H9 (cell line): ENCODE data around the gene SLC23A2. TPM values are rescaled to one million over a fixed set of nuclear protein-coding genes. Genes with fewer than 3 reads are reported as not detected.

ENCODE experiments used
- DNase-seq: peaks from one replicate; pipeline ENCODE4 v3.0.0-alpha.2; 2017
- H2AFZ ChIP-seq: one replicate; pipeline ENCODE4 v1.6.1; 2013; ENCODE audit warnings: mild to moderate bottlenecking, low read length, control low read depth, moderate library complexity
- H2AK5ac ChIP-seq: 2 replicates; pipeline ENCODE4 v1.6.1; 2013; ENCODE audit warnings: low read length, control low read depth, mixed read lengths; ENCODE audit not compliant: insufficient read length
- H2BK120ac ChIP-seq: one replicate; pipeline ENCODE4 v1.6.1; 2013; ENCODE audit warnings: low read depth, mild to moderate bottlenecking, low read length, control low read depth, inconsistent platforms; ENCODE audit not compliant: poor library complexity, severe bottlenecking
- H2BK12ac ChIP-seq: 2 replicates; pipeline ENCODE4 v1.6.1; 2013; ENCODE audit warnings: low read length, control low read depth, mixed read lengths, low read depth; ENCODE audit not compliant: insufficient read length
- H2BK15ac ChIP-seq: 2 replicates; pipeline ENCODE4 v1.6.1; 2013; ENCODE audit warnings: low read depth, low read length, control low read depth
- H2BK20ac ChIP-seq: one replicate; pipeline ENCODE4 v1.6.1; 2013; ENCODE audit warnings: low read depth, mild to moderate bottlenecking, low read length, control low read depth, inconsistent platforms; ENCODE audit not compliant: poor library complexity, severe bottlenecking
- H2BK5ac ChIP-seq: 2 replicates; pipeline ENCODE4 v1.6.1; 2013; ENCODE audit warnings: low read length, control low read depth, mixed read lengths; ENCODE audit not compliant: insufficient read length
- H3K14ac ChIP-seq: 2 replicates; pipeline ENCODE4 v1.6.1; 2013; ENCODE audit warnings: low read length, control low read depth; ENCODE audit not compliant: insufficient read depth
- H3K18ac ChIP-seq: 2 replicates; pipeline ENCODE4 v1.6.1; 2013; ENCODE audit warnings: low read depth, mild to moderate bottlenecking, mixed read lengths, low read length, control low read depth; ENCODE audit not compliant: insufficient read length
- H3K23ac ChIP-seq: 2 replicates; pipeline ENCODE4 v1.6.1; 2013; ENCODE audit warnings: low read length, control low read depth, mixed read lengths, low read depth; ENCODE audit not compliant: insufficient read length
- H3K23me2 ChIP-seq: 2 replicates; pipeline ENCODE4 v1.6.1; 2013; ENCODE audit warnings: low read depth, mild to moderate bottlenecking, mixed read lengths, low read length, control low read depth; ENCODE audit not compliant: insufficient read length, poor library complexity, severe bottlenecking
- H3K27ac ChIP-seq: 2 replicates; pipeline ENCODE4 v1.5.1; 2013; ENCODE audit warnings: low read length, control low read depth, mixed read lengths, low read depth; ENCODE audit not compliant: insufficient read length
- H3K27me3 ChIP-seq: 2 replicates; pipeline ENCODE4 v1.6.1; 2013; ENCODE audit warnings: low read length, control low read depth, inconsistent platforms; ENCODE audit not compliant: insufficient read depth
- H3K4ac ChIP-seq: 2 replicates; pipeline ENCODE4 v1.6.1; 2013; ENCODE audit warnings: low read depth, mild to moderate bottlenecking, control low read depth, inconsistent platforms, low read length, moderate library complexity
- H3K4me1 ChIP-seq: 2 replicates; pipeline ENCODE4 v1.6.1; 2013; ENCODE audit warnings: low read length, control low read depth, inconsistent platforms; ENCODE audit not compliant: insufficient read depth
- H3K4me2 ChIP-seq: 2 replicates; pipeline ENCODE4 v1.6.1; 2013; ENCODE audit warnings: low read length, control low read depth, mixed read lengths; ENCODE audit not compliant: insufficient read length, insufficient read depth
- H3K56ac ChIP-seq: 2 replicates; pipeline ENCODE4 v1.6.1; 2013; ENCODE audit warnings: low read depth, mild to moderate bottlenecking, mixed read lengths, low read length, control low read depth; ENCODE audit not compliant: insufficient read length
- H3K79me1 ChIP-seq: 2 replicates; pipeline ENCODE4 v1.6.1; 2013; ENCODE audit warnings: low read depth, mild to moderate bottlenecking, moderate library complexity, low read length, control low read depth, inconsistent platforms; ENCODE audit not compliant: insufficient read depth, poor library complexity, severe bottlenecking
- H3K79me2 ChIP-seq: 2 replicates; pipeline ENCODE4 v1.6.1; 2013; ENCODE audit warnings: low read length, control low read depth, inconsistent platforms; ENCODE audit not compliant: insufficient read depth
- H3K9ac ChIP-seq: 2 replicates; pipeline ENCODE4 v1.6.1; 2013; ENCODE audit warnings: low read length, control low read depth, mixed read lengths; ENCODE audit not compliant: insufficient read length; ENCODE audit errors: extremely low read depth
- H3K9me3 ChIP-seq: one replicate; pipeline ENCODE4 v1.6.1; 2013; ENCODE audit warnings: low read depth, low read length, inconsistent platforms; ENCODE audit not compliant: control insufficient read depth
- H3T11ph ChIP-seq: one replicate; pipeline ENCODE4 v1.6.1; 2013; ENCODE audit warnings: mild to moderate bottlenecking, low read length, control low read depth, inconsistent platforms
- H4K20me1 ChIP-seq: one replicate; pipeline ENCODE4 v1.6.1; 2013; ENCODE audit not compliant: control insufficient read depth, insufficient read length, insufficient read depth
- H4K5ac ChIP-seq: 2 replicates; pipeline ENCODE4 v1.6.1; 2013; ENCODE audit warnings: low read depth, mild to moderate bottlenecking, mixed read lengths, low read length, control low read depth; ENCODE audit not compliant: insufficient read length
- H4K8ac ChIP-seq: replicated peaks from 2 replicates; pipeline ENCODE4 v1.6.1; 2013; ENCODE audit warnings: low read length, control low read depth, mixed read lengths, low read depth; ENCODE audit not compliant: insufficient read length
- H4K91ac ChIP-seq: 2 replicates; pipeline ENCODE4 v1.6.1; 2013; ENCODE audit warnings: low read depth, mild to moderate bottlenecking, moderate library complexity, mixed read lengths, low read length, control low read depth; ENCODE audit not compliant: insufficient read length
- H3K27ac Mint-ChIP-seq, 3 experiments: 2 replicates in 2 of 3; 3 replicates in 1 of 3; pipeline ENCODE4 v1.8.0; 2020 to 2021; ENCODE audit warnings: mixed read lengths in 3 of 3, mild to moderate bottlenecking in 1 of 3, moderate library complexity in 1 of 3
- H3K27me3 Mint-ChIP-seq: 2 replicates; pipeline ENCODE4 v1.8.0; 2021; ENCODE audit warnings: low read depth, mild to moderate bottlenecking, moderate library complexity, mixed read lengths
- H3K36me3 Mint-ChIP-seq, 3 experiments: 2 replicates in 2 of 3; 3 replicates in 1 of 3; pipeline ENCODE4 v1.8.0; 2020 to 2021; ENCODE audit warnings: low read depth in 3 of 3, mixed read lengths in 3 of 3; ENCODE audit not compliant: insufficient read depth in 1 of 3
- H3K4me1 Mint-ChIP-seq, 2 experiments: 2 replicates each; pipeline ENCODE4 v1.8.0; 2020; ENCODE audit warnings: mixed read lengths in 2 of 2
- H3K4me3 Mint-ChIP-seq, 2 experiments: 2 replicates in 1 of 2; 3 replicates in 1 of 2; pipeline ENCODE4 v1.8.0; 2020 to 2021; ENCODE audit warnings: mild to moderate bottlenecking in 2 of 2, mixed read lengths in 2 of 2, moderate library complexity in 1 of 2
- H3K9me3 Mint-ChIP-seq, 2 experiments: 2 replicates in 1 of 2; 3 replicates in 1 of 2; pipeline ENCODE4 v1.8.0; 2020; ENCODE audit warnings: mild to moderate bottlenecking in 2 of 2, mixed read lengths in 2 of 2, moderate library complexity in 1 of 2
- WGBS: extraction: QIAGEN DNeasy Blood & Tissue Kit; methylation state at CpG from one replicate; pipeline ENCODE4 v1.1.7; 2013; ENCODE audit warnings: missing lambda C conversion rate, low lambda C conversion rate, mixed read lengths; ENCODE audit not compliant: insufficient read length; ENCODE audit errors: extremely low coverage; 5-methylcytosine and 5-hydroxymethylcytosine counted together
- total RNA-seq: library from RNA; stranded (reverse); gene quantifications from 2 replicates; pipeline ENCODE4 v1.2.1, GENCODE V29; 2021
- TF ChIP-seq, protein P1 (sequence below): fragments of 200-600 bp; sonication (generic); conservative IDR thresholded peaks from 3 replicates; pipeline ENCODE4 v1.8.0; 2021; ENCODE audit warnings: antibody characterized with exemption, mild to moderate bottlenecking

Gene SLC23A2
- total RNA-seq, 1 experiment from 2014 or later, result 16.5 TPM

DNA sequence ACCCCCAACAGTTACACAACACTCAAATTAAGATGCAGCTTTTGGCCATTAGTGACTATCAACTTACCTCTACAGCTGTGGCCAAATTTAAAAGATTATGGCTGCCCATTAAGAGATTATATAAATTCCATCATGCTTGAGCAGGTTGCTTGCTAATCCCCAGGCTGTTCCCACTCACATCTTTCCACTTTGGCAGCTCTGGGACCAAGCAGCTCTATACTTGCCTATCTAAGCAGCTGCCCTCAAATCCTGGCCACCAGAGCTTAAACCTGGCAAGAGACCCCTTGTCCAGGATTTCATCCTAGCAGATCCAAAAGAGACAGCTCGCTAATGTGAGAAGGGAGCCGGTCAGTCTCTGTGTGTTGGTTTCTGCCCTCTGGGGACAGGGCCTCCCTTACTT lies 127.9 kb downstream of the SLC23A2 start:
- no peak overlapping the region for H3K18ac ChIP-seq
- no peak overlapping the region for H3K27ac ChIP-seq
- peaks cover 0 to 2% of the 10 kb centered on the region in 2 experiments; a peak in 1 of 4 replicates for H3K4me1 Mint-ChIP-seq
- no peak overlapping the region for H4K5ac ChIP-seq
- H3K79me1 ChIP-seq, result no peaks in the 10 kb centered on the region
- peaks cover 2 to 20% (median 14%) of the 10 kb centered on the region in 3 experiments; a peak in 5 of 7 replicates for H3K36me3 Mint-ChIP-seq
- no peaks in the 10 kb centered on the region for H3K9me3 ChIP-seq
- H3K4me3 Mint-ChIP-seq, result no peak overlapping the region
- H3K9ac ChIP-seq, result no peak overlapping the region
- no peaks in the 10 kb centered on the region for H3K4me1 ChIP-seq
- no peak overlapping the region for H3K23ac ChIP-seq
- TF ChIP-seq, protein P1, sequence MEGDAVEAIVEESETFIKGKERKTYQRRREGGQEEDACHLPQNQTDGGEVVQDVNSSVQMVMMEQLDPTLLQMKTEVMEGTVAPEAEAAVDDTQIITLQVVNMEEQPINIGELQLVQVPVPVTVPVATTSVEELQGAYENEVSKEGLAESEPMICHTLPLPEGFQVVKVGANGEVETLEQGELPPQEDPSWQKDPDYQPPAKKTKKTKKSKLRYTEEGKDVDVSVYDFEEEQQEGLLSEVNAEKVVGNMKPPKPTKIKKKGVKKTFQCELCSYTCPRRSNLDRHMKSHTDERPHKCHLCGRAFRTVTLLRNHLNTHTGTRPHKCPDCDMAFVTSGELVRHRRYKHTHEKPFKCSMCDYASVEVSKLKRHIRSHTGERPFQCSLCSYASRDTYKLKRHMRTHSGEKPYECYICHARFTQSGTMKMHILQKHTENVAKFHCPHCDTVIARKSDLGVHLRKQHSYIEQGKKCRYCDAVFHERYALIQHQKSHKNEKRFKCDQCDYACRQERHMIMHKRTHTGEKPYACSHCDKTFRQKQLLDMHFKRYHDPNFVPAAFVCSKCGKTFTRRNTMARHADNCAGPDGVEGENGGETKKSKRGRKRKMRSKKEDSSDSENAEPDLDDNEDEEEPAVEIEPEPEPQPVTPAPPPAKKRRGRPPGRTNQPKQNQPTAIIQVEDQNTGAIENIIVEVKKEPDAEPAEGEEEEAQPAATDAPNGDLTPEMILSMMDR, result no peak
- H2BK5ac ChIP-seq, result no peak overlapping the region
- no peak for DNase-seq
- H2BK120ac ChIP-seq, result no peak overlapping the region
- H3K4me2 ChIP-seq, result no peak overlapping the region
- peak overlapping the region in 1 of 3 experiments; percentile 44; a peak in 2 of 7 replicates for H3K27ac Mint-ChIP-seq
- no peak overlapping the region for H3K4ac ChIP-seq
- H3T11ph ChIP-seq, result no peak overlapping the region
- H3K27me3 ChIP-seq, result no peaks in the 10 kb centered on the region
- no peak overlapping the region for H2BK15ac ChIP-seq
- H3K56ac ChIP-seq, result no peak overlapping the region
- no peaks in the 10 kb centered on the region for H3K27me3 Mint-ChIP-seq
- no peaks in the 10 kb centered on the region for H3K9me3 Mint-ChIP-seq
- H3K23me2 ChIP-seq, result no peaks in the 10 kb centered on the region
- H3K14ac ChIP-seq, result no peak overlapping the region
- H4K91ac ChIP-seq, result no peak overlapping the region
- no peaks in the 10 kb centered on the region for H4K20me1 ChIP-seq
- no peak overlapping the region for H2AFZ ChIP-seq
- no peak overlapping the region for H4K8ac ChIP-seq
- WGBS, result no CpG with 5 or more reads among the region's 2 CpGs
- no peak overlapping the region for H2AK5ac ChIP-seq
- no peak overlapping the region for H2BK20ac ChIP-seq
- H3K79me2 ChIP-seq, result no peaks in the 10 kb centered on the region
- no peak overlapping the region for H2BK12ac ChIP-seq
